ENCODE results near the gene ARHGAP42. TPM values are rescaled to one million over a fixed set of nuclear protein-coding genes. Genes with fewer than 3 reads are reported as not detected.

Gene ARHGAP42
- total RNA-seq, 1 donor from 2014 or later = 19.1 TPM

GRCh38 chr11:100777103-100777502 is 90.0 kb downstream of the ARHGAP42 start:
- TF ChIP-seq CTCF (IDR thresholded peaks at IDR 0.05; ENCODE audit: unreplicated experiment) = no peak
- Mint-ChIP-seq H3K4me3 (ENCODE audit: unreplicated experiment) (no peak overlapping the region), H3K4me1 (ENCODE audit: unreplicated experiment) (no peaks in the 10 kb centered on the region), H3K9me3 (ENCODE audit: unreplicated experiment) (no peaks in the 10 kb centered on the region), H3K27ac (ENCODE audit: unreplicated experiment) (no peak overlapping the region), H3K36me3 (ENCODE audit: low read depth, unreplicated experiment) (no peaks in the 10 kb centered on the region), H3K27me3 (ENCODE audit: unreplicated experiment) (no peaks in the 10 kb centered on the region)
- DNase-seq (ENCODE audit: low spot score) = no peak

- Mint-ChIP-seq H3K4me3 (ENCODE audit: unreplicated experiment) (no peak overlapping the region), H3K27ac (ENCODE audit: unreplicated experiment) (no peak overlapping the region)
- no peak for DNase-seq (ENCODE audit: low spot score)
These were observed 90.6 kb downstream of the ARHGAP42 start for GRCh38 chr11:100777736-100778135.

GRCh38 chr11:100778166-100778785 is 91.2 kb downstream of the ARHGAP42 start:
- Mint-ChIP-seq H3K36me3 (ENCODE audit: low read depth, unreplicated experiment) (no peaks in the 10 kb centered on the region), H3K4me1 (ENCODE audit: unreplicated experiment) (no peaks in the 10 kb centered on the region), H3K9me3 (ENCODE audit: unreplicated experiment) (no peaks in the 10 kb centered on the region), H3K27ac (ENCODE audit: unreplicated experiment) (no peak overlapping the region), H3K4me3 (ENCODE audit: unreplicated experiment) (no peak overlapping the region), H3K27me3 (ENCODE audit: unreplicated experiment) (no peaks in the 10 kb centered on the region)
- DNase-seq (ENCODE audit: low spot score) = no peak
- TF ChIP-seq CTCF (IDR thresholded peaks at IDR 0.05; ENCODE audit: unreplicated experiment) = no peak

More at GRCh38 chr11:100777736-100778135, 90.6 kb downstream of the ARHGAP42 start:
- H3K9me3 Mint-ChIP-seq (ENCODE audit: unreplicated experiment) = no peaks in the 10 kb centered on the region
- no peaks in the 10 kb centered on the region for H3K36me3 Mint-ChIP-seq (ENCODE audit: low read depth, unreplicated experiment)
- H3K27me3 Mint-ChIP-seq (ENCODE audit: unreplicated experiment) = no peaks in the 10 kb centered on the region
- no peaks in the 10 kb centered on the region for H3K4me1 Mint-ChIP-seq (ENCODE audit: unreplicated experiment)
- TF ChIP-seq CTCF (IDR thresholded peaks at IDR 0.05; ENCODE audit: unreplicated experiment) = no peak

GRCh38 chr11:100780470-100780869 is 93.4 kb downstream of the ARHGAP42 start:
- Mint-ChIP-seq H3K27me3 (ENCODE audit: unreplicated experiment) (no peaks in the 10 kb centered on the region), H3K27ac (ENCODE audit: unreplicated experiment) (no peak overlapping the region)

More at GRCh38 chr11:100780470-100780869, 93.4 kb downstream of the ARHGAP42 start:
- Mint-ChIP-seq H3K4me3 (ENCODE audit: unreplicated experiment) (no peak overlapping the region), H3K36me3 (ENCODE audit: low read depth, unreplicated experiment) (no peaks in the 10 kb centered on the region), H3K4me1 (ENCODE audit: unreplicated experiment) (no peaks in the 10 kb centered on the region), H3K9me3 (ENCODE audit: unreplicated experiment) (no peaks in the 10 kb centered on the region)
- no peak for DNase-seq (ENCODE audit: low spot score)
- no peak for TF ChIP-seq CTCF (IDR thresholded peaks at IDR 0.05; ENCODE audit: unreplicated experiment)

Measured in endothelial cell (in vitro differentiated cells).